HepG2 (cell line): ENCODE results near the gene PPHLN1. TPM values are rescaled to one million over a fixed set of nuclear protein-coding genes. Genes with fewer than 3 reads are reported as not detected.

Source experiments
- ATAC-seq: fragments of 200-7000 bp; cut with Tn5 transposase; 3 replicates; pipeline ENCODE4 v1.9.1; 2020; ENCODE audit warnings: mild to moderate bottlenecking, moderate library complexity
- BruUV-seq: library from RNA; stranded (reverse); fragments of 400-500 nt; replicated peaks from 2 replicates; lab custom pipeline; 2021; lab: Mats Ljungman, UMichigan
- CTCF ChIA-PET: fragments of 300-600 bp; formaldehyde crosslinking; extraction: SDS; loops from one replicate; lab custom pipeline; 2021; ENCODE audit warnings: low total read pairs, inconsistent platforms, low intra/inter-chr PET ratio; lab: Yijun Ruan, JAX
- POLR2A ChIA-PET: fragments of 350-600 bp; sonication (Branson Sonifier 250); formaldehyde crosslinking; loops from one replicate; lab custom pipeline; 2020; ENCODE audit warnings: antibody characterized with exemption, inconsistent platforms; lab: Yijun Ruan, JAX
- DNase-seq: peaks from one replicate; pipeline ENCODE4 v3.0.0-alpha.2; 2015; ENCODE audit warnings: low spot score
- FAIRE-seq: peaks from 3 replicates; lab custom pipeline; 2011; peaks lifted over from hg19 to GRCh38; lab: Jason Lieb, UNC
- H2AFZ ChIP-seq: one replicate; pipeline ENCODE4 v1.6.1; 2011; ENCODE audit warnings: low read length, inconsistent platforms
- H3K27ac ChIP-seq: fragments of 300-600 bp; 3 replicates; pipeline ENCODE4 v1.8.0; 2011; ENCODE audit warnings: mixed run types, mild to moderate bottlenecking, mixed read lengths, low read length, inconsistent platforms; ENCODE audit not compliant: insufficient read depth; ENCODE audit errors: extremely low read length
- H3K27me3 ChIP-seq, 2 experiments: fragments of 200-600 bp in 1 of 2; 2 replicates in 1 of 2; 3 replicates in 1 of 2; pipeline versions ENCODE4 v1.6.0 to v1.8.0; 2011; ENCODE audit warnings: low read length in 2 of 2, mild to moderate bottlenecking in 2 of 2, moderate library complexity in 2 of 2, inconsistent platforms in 1 of 2; ENCODE audit not compliant: insufficient read depth in 2 of 2, control insufficient read depth in 1 of 2
- H3K36me3 ChIP-seq, 2 experiments: fragments of 200-600 bp in 1 of 2; replicated peaks in 1 of 2; 2 replicates in 1 of 2; 3 replicates in 1 of 2; pipeline versions ENCODE4 v1.5.1 to v1.8.0; 2011; ENCODE audit warnings: low read length in 2 of 2, inconsistent platforms in 1 of 2; ENCODE audit not compliant: insufficient read depth in 2 of 2, control insufficient read depth in 1 of 2
- H3K4me1 ChIP-seq: 2 replicates; pipeline ENCODE4 v1.5.1; 2012; ENCODE audit warnings: low read length, inconsistent platforms; ENCODE audit not compliant: insufficient read depth
- H3K4me2 ChIP-seq: 2 replicates; pipeline ENCODE4 v1.6.0; 2011; ENCODE audit warnings: low read depth, low read length, inconsistent platforms
- H3K4me3 ChIP-seq, 3 experiments: fragments of 200-600 bp in 1 of 3; sonication (generic), shearing (Covaris generic) in 1 of 3; replicated peaks in 1 of 3; 2 replicates each; pipeline ENCODE4 v1.5.1; 2011 to 2016; ENCODE audit warnings: low read length in 3 of 3, inconsistent platforms in 2 of 3, low read depth in 2 of 3, mild to moderate bottlenecking in 2 of 3, control low read depth in 1 of 3, mixed read lengths in 1 of 3; ENCODE audit not compliant: insufficient read depth in 1 of 3
- H3K79me2 ChIP-seq: one replicate; pipeline ENCODE4 v1.6.1; 2011; ENCODE audit warnings: low read length, inconsistent platforms; ENCODE audit not compliant: insufficient read depth
- H3K9ac ChIP-seq: 2 replicates; pipeline ENCODE4 v1.6.0; 2011; ENCODE audit warnings: mild to moderate bottlenecking, low read depth, low read length, inconsistent platforms; ENCODE audit not compliant: insufficient read depth
- H3K9me3 ChIP-seq: 2 replicates; pipeline ENCODE4 v1.5.1; 2012; ENCODE audit warnings: mild to moderate bottlenecking, low read length
- H4K20me1 ChIP-seq: 2 replicates; pipeline ENCODE4 v1.6.0; 2011; ENCODE audit warnings: inconsistent platforms, mild to moderate bottlenecking, low read length, moderate library complexity; ENCODE audit not compliant: insufficient read depth
- AFF4 ChIP-seq: sonication (generic); formaldehyde crosslinking; IDR thresholded peaks from 2 replicates; pipeline ENCODE4 v1.4.0; 2020; ENCODE audit warnings: missing genetic modification reagents
- JUND ChIP-seq: sonication (generic); formaldehyde crosslinking; IDR thresholded peaks from 2 replicates; pipeline ENCODE4 v1.8.0; 2022; ENCODE audit warnings: mild to moderate bottlenecking, missing genetic modification reagents
- SIX1 ChIP-seq: sonication (generic); formaldehyde crosslinking; IDR thresholded peaks from 2 replicates; pipeline ENCODE4 v1.4.0; 2020; ENCODE audit warnings: missing genetic modification reagents, borderline replicate concordance
- SNAI1 ChIP-seq: sonication (generic); formaldehyde crosslinking; IDR thresholded peaks from 2 replicates; pipeline ENCODE4 v1.5.0; 2020; ENCODE audit warnings: mild to moderate bottlenecking, missing genetic modification reagents, borderline replicate concordance
- ZNF3 ChIP-seq: IDR thresholded peaks from 2 replicates; pipeline ENCODE4 v1.7.0; 2017; ENCODE audit warnings: inconsistent platforms
- WGBS: methylation state at CpG from one replicate; pipeline ENCODE4 v1.1.6; 2017; ENCODE audit warnings: low lambda C conversion rate; 5-methylcytosine and 5-hydroxymethylcytosine counted together
- in situ Hi-C: cut with HindIII; loops from 2 replicates; pipeline ENCODE4 v1.10.0; 2017; ENCODE audit warnings: low pct_unique_long_range_greater_than_20kb; ENCODE audit not compliant: extremely low pct_ligation_motif_present
- intact Hi-C: fragments of 100-400 bp; cut with micrococcal nuclease; formaldehyde crosslinking; loops from one replicate; pipeline ENCODE4 v1.10.0; 2022; ENCODE audit not compliant: unreplicated experiment
- polyA plus RNA-seq, 8 experiments: library from polyadenylated mRNA; depleted of rRNA in 3 of 8; stranded (reverse) in 7 of 8; unstranded in 1 of 8; fragments of >200 nt; fragmentation: Illumina TruSeq in 4 of 8; extraction: Trizol in 4 of 8; gene quantifications; 2 replicates each; pipeline versions ENCODE4 v1.2.1 to v1.2.3, GENCODE V29; 2011 to 2016; ENCODE audit warnings: low read depth in 4 of 8, missing spikeins in 1 of 8, mixed read lengths in 1 of 8; ENCODE audit not compliant: insufficient read depth in 1 of 8
- total RNA-seq, 5 experiments: library from RNA; depleted of rRNA; stranded (reverse); fragments of >200 nt; fragmentation: Illumina TruSeq; extraction: Trizol; gene quantifications; 2 replicates each; pipeline ENCODE4 v1.2.3, GENCODE V29; 2016; ENCODE audit warnings: low read depth in 1 of 5
- TF ChIP-seq, protein P1 (sequence below): sonication (generic); formaldehyde crosslinking; IDR thresholded peaks from 2 replicates; pipeline ENCODE4 v1.8.0; 2023; ENCODE audit warnings: mild to moderate bottlenecking, missing genetic modification reagents
- TF ChIP-seq, protein P2 (sequence below): sonication (generic); formaldehyde crosslinking; IDR thresholded peaks from 2 replicates; pipeline ENCODE4 v1.8.0; 2022; ENCODE audit warnings: mild to moderate bottlenecking, missing genetic modification reagents, moderate library complexity
- TF ChIP-seq, protein P3 (sequence below), 2 experiments: fragments of 450-650 bp in 1 of 2; sonication (generic) in 1 of 2; formaldehyde crosslinking in 1 of 2; IDR thresholded peaks; 2 replicates each; pipeline versions ENCODE4 v1.6.1 to v1.8.0; 2016 to 2022; ENCODE audit warnings: antibody characterized with exemption in 1 of 2, mild to moderate bottlenecking in 1 of 2, missing genetic modification reagents in 1 of 2

Gene PPHLN1
- total and polyA plus RNA-seq, 2 of the 13 experiments (the other 11 are each of a cell fraction or from before 2014, with no cell fraction given), result 43.4 to 66.0 TPM

DNA sequence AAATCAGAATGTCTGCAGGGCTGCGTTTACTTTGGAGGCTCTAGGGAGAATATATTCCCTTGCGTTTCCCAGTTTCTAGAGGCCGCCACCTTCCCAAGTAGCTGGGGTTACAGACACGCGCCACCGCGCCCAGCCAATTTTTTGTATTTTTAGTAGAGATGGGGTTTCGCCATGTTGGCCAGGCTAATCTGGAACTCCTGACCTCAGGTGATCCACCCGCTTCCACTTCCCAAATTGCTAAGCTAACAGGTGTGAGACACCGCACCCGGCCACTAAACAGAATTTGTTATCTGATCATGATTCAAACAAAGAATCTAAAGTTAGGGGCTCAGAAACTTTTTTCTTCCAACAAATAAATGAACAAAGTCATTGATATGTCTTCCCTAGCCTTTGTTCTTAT, 114.6 kb downstream of the PPHLN1 start:
- Histone ChIP-seq H2AFZ (no peak overlapping the region), H3K9me3 (no peaks in the 10 kb centered on the region), H3K27ac (no peak overlapping the region), H3K27me3 (no peaks in the 10 kb centered on the region), H3K4me1 (peaks cover 18% of the 10 kb centered on the region), H3K9ac (no peak overlapping the region), H3K4me2 (no peak overlapping the region), H3K4me3 (no peak overlapping the region), H3K36me3 (peaks cover 7 to 23% of the 10 kb centered on the region in 2 experiments; a peak in 3 of 5 replicates), H3K79me2 (no peaks in the 10 kb centered on the region), H4K20me1 (no peaks in the 10 kb centered on the region)
- in situ Hi-C loops (no loop called here), intact Hi-C loops (no loop called here)
- FAIRE-seq, result no peak
- 98% methylated on average over 11 of the region's 11 CpGs for WGBS
- DNase-seq, result no peak
- ChIA-PET CTCF (no interaction called here), POLR2A (no interaction called here)
- no peak for ATAC-seq
- no TSS peak for BruUV-seq
- TF ChIP-seq JUND, result no peak
- TF ChIP-seq, protein P1, sequence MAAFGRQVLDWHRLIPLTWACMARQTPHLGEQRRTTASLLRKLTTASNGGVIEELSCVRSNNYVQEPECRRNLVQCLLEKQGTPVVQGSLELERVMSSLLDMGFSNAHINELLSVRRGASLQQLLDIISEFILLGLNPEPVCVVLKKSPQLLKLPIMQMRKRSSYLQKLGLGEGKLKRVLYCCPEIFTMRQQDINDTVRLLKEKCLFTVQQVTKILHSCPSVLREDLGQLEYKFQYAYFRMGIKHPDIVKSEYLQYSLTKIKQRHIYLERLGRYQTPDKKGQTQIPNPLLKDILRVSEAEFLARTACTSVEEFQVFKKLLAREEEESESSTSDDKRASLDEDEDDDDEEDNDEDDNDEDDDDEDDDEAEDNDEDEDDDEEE, result no peak
- TF ChIP-seq ZNF3, result no peak
- no peak for TF ChIP-seq SIX1 (CRISPR knock-in tag)
- no peak for TF ChIP-seq AFF4 (CRISPR knock-in tag)
- TF ChIP-seq, protein P2, sequence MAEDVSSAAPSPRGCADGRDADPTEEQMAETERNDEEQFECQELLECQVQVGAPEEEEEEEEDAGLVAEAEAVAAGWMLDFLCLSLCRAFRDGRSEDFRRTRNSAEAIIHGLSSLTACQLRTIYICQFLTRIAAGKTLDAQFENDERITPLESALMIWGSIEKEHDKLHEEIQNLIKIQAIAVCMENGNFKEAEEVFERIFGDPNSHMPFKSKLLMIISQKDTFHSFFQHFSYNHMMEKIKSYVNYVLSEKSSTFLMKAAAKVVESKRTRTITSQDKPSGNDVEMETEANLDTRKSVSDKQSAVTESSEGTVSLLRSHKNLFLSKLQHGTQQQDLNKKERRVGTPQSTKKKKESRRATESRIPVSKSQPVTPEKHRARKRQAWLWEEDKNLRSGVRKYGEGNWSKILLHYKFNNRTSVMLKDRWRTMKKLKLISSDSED (CRISPR knock-in tag), result no peak
- TF ChIP-seq, protein P3, sequence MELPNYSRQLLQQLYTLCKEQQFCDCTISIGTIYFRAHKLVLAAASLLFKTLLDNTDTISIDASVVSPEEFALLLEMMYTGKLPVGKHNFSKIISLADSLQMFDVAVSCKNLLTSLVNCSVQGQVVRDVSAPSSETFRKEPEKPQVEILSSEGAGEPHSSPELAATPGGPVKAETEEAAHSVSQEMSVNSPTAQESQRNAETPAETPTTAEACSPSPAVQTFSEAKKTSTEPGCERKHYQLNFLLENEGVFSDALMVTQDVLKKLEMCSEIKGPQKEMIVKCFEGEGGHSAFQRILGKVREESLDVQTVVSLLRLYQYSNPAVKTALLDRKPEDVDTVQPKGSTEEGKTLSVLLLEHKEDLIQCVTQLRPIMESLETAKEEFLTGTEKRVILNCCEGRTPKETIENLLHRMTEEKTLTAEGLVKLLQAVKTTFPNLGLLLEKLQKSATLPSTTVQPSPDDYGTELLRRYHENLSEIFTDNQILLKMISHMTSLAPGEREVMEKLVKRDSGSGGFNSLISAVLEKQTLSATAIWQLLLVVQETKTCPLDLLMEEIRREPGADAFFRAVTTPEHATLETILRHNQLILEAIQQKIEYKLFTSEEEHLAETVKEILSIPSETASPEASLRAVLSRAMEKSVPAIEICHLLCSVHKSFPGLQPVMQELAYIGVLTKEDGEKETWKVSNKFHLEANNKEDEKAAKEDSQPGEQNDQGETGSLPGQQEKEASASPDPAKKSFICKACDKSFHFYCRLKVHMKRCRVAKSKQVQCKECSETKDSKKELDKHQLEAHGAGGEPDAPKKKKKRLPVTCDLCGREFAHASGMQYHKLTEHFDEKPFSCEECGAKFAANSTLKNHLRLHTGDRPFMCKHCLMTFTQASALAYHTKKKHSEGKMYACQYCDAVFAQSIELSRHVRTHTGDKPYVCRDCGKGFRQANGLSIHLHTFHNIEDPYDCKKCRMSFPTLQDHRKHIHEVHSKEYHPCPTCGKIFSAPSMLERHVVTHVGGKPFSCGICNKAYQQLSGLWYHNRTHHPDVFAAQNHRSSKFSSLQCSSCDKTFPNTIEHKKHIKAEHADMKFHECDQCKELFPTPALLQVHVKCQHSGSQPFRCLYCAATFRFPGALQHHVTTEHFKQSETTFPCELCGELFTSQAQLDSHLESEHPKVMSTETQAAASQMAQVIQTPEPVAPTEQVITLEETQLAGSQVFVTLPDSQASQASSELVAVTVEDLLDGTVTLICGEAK (IDR thresholded peaks at IDR 0.05), result no peak
- TF ChIP-seq, protein P3 (CRISPR knock-in tag; IDR thresholded peaks at IDR 0.05), result no peak
- no peak for TF ChIP-seq SNAI1 (CRISPR knock-in tag)
